Mesothelial cell of epicardium (in vitro differentiated cells): ENCODE results near the gene SPAG17. TPM values are rescaled to one million over a fixed set of nuclear protein-coding genes. Genes with fewer than 3 reads are reported as not detected.

ENCODE experiments used
- DNase-seq, 2 experiments: peaks; one replicate each; pipeline ENCODE4 v3.0.0; 2021; ENCODE audit warnings: low spot score in 2 of 2; ENCODE audit not compliant: unreplicated experiment in 2 of 2
- H3K27ac Mint-ChIP-seq: 2 replicates; pipeline ENCODE4 v1.8.0; 2021; ENCODE audit warnings: mixed read lengths
- H3K27me3 Mint-ChIP-seq: 2 replicates; pipeline ENCODE4 v1.8.0; 2021; ENCODE audit warnings: low read depth, mixed read lengths
- H3K36me3 Mint-ChIP-seq: 2 replicates; pipeline ENCODE4 v1.8.0; 2021; ENCODE audit warnings: mixed read lengths
- H3K4me1 Mint-ChIP-seq: 2 replicates; pipeline ENCODE4 v1.8.0; 2021; ENCODE audit warnings: mixed read lengths
- H3K4me3 Mint-ChIP-seq: 2 replicates; pipeline ENCODE4 v1.8.0; 2021; ENCODE audit warnings: mild to moderate bottlenecking, moderate library complexity, mixed read lengths
- H3K9me3 Mint-ChIP-seq: 2 replicates; pipeline ENCODE4 v1.8.0; 2021; ENCODE audit warnings: mixed read lengths
- CTCF ChIP-seq: fragments of 200-600 bp; sonication (generic); IDR thresholded peaks from one replicate; pipeline ENCODE4 v1.5.0; 2021; ENCODE audit warnings: antibody characterized with exemption; ENCODE audit not compliant: unreplicated experiment
- total RNA-seq: library from RNA; stranded (reverse); gene quantifications from 3 replicates; pipeline ENCODE4 v1.2.1, GENCODE V29; 2021

SPAG17 gene
- total RNA-seq, 1 donor from 2014 or later, result 2.7 TPM

DNA sequence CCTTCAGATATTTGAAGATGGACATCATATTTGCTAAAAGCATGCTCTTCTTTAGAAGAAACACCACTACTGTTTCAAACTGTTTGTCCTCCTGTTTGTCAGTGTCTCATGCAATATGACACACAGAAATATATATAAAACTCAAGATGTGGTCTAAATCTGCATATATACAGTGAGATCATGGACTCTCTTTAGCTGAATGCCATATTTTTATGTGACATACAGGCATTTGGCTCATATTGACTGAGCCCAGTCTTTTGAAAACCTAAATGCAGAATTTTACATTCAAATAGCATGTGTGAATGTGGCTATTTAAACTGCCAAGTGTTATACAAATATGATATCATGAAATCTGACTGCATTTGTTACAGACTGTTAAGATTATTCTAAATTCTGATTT, 274.0 kb downstream of the SPAG17 start:
- no peak overlapping the region for H3K27ac Mint-ChIP-seq
- H3K36me3 Mint-ChIP-seq, result peaks cover 17% of the 10 kb centered on the region
- no peak for DNase-seq

GRCh38 chr1:117905019-117905418, 280.0 kb downstream of the SPAG17 start:
- no peak overlapping the region for H3K4me3 Mint-ChIP-seq
- peaks cover 8% of the 10 kb centered on the region for H3K9me3 Mint-ChIP-seq
- no peak overlapping the region for H3K27ac Mint-ChIP-seq
- DNase-seq, result no peak
- no peaks in the 10 kb centered on the region for H3K27me3 Mint-ChIP-seq
- no peaks in the 10 kb centered on the region for H3K4me1 Mint-ChIP-seq
- no peak for TF ChIP-seq CTCF
- H3K36me3 Mint-ChIP-seq, result peaks cover 41% of the 10 kb centered on the region

More for the DNA sequence above, 274.0 kb downstream of the SPAG17 start:
- no peak overlapping the region for H3K4me3 Mint-ChIP-seq
- H3K27me3 Mint-ChIP-seq, result no peaks in the 10 kb centered on the region
- no peaks in the 10 kb centered on the region for H3K9me3 Mint-ChIP-seq
- TF ChIP-seq CTCF, result no peak
- no peaks in the 10 kb centered on the region for H3K4me1 Mint-ChIP-seq

DNA sequence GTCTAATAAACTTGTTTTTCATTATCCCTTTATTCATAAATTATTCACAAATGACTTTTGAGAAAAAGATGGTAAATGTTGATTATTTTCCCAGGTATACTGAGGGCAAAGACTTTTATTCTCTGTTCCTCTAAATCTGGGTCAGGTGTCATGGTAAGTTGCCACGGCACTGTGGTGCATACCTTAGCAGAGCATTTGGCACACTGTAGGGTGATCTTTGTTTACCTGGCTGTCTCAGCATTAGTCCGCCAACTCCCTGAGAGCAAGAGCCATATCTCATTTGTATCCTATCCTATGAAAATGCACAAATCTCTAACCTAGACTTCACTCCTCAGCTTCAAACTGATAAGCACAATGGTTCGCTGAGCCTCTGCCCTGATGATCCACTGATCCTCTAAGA, 280.5 kb downstream of the SPAG17 start:
- Mint-ChIP-seq H3K4me3 (no peak overlapping the region), H3K27ac (no peak overlapping the region), H3K36me3 (peaks cover 42% of the 10 kb centered on the region), H3K9me3 (peaks cover 8% of the 10 kb centered on the region), H3K27me3 (no peaks in the 10 kb centered on the region), H3K4me1 (no peaks in the 10 kb centered on the region)
- no peak for DNase-seq
- TF ChIP-seq CTCF, result no peak
